HG03575 (cell line): ENCODE results near the gene WWC1.
"Not testable (repeated sequence)": the region's sequence is repeated elsewhere in the genome, so short reads cannot be mapped to it uniquely, and the experiment has no call there.

Source experiments
- ATAC-seq: cut with Tn5 transposase; IDR thresholded peaks from one replicate; pipeline ENCODE4 v1.9.1; 2021; ENCODE audit not compliant: unreplicated experiment, insufficient number of reproducible peaks, low FRiP score; ENCODE audit errors: extremely low read depth

Gene WWC1

GRCh38 chr5:168424594-168425323 is 133.3 kb downstream of the WWC1 start:
- no peak for ATAC-seq

- no peak for ATAC-seq
These were observed 134.8 kb downstream of the WWC1 start for GRCh38 chr5:168426007-168426863.

DNA sequence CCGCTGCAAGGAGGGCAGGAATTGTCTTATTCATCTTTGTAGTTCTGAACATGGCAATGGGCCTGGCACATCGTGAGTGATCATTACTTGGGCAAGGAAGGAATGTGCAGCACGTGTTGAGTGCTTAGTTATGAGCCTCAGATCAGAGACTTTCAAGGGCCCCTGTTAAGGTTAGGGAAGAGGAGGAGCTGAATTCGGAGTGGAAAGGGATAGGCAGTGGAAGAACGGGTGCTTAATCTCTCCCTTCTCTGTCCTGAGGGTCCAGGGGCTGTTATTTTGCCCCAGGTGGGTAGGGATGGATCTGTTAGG is 135.4 kb downstream of the WWC1 start:
- no peak for ATAC-seq

GRCh38 chr5:168427224-168427623 is 135.8 kb downstream of the WWC1 start:
- no peak for ATAC-seq

DNA sequence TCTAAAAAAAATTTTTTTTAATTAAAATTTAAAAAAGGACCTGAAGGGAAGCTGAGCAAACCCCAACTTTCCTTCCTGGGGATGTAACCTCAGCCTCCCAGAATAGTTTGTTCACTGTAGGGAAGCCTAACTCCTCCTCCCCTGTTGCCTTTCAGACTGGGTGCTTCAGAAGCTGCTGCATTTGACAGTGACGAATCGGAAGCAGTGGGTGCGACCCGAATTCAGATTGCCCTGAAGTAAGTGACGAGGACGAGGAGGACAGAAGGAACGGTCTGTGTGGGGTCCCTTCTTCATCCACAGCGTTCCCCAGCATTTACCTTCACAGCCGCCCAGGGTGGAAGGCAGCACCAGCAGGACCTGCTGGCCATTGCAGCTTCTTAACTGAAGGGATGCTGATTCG is 137.1 kb downstream of the WWC1 start:
- ATAC-seq, result no peak

- ATAC-seq, result no peak
These were observed 138.9 kb downstream of the WWC1 start for GRCh38 chr5:168430296-168430695.

DNA sequence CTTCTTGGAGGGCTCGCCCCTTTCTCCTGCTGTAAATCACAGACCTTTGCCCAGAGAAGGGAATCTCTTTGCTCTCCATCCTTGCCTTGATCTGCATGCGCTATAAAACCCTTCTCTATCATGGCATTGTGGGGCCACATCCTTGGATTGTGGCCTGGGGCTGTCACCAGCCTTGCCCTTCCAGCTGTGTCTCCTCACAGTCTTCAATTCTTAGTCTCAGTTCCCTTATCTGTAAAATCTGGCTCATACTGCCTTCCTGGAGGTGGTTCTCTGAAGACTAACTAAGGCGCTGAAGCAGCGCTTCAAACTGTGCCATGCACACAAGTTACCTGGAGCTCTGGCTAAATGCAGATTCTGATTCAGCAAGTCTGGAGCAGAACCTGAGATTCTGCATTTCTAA is 141.5 kb downstream of the WWC1 start:
- ATAC-seq, result no peak

DNA sequence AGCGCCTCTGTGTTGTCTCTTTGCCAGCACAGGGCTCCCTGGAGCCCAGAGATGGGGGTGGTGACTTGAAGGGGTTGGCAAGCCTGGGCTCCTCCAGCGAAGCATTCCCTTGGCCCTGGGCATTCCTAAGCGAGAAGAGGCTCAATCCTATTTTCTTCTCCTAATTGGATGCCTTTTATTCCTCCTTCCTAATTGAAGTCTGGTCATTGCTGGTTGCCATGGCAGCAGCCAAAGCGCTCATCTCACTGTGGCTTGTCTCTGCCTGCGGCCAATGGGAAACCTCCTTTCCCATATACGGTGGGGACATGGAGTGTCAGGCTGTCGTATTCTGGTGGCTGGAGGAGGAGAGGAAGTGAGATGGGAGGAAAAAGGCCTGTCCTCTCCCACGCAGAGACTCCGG is 142.6 kb downstream of the WWC1 start:
- ATAC-seq, result no peak

DNA sequence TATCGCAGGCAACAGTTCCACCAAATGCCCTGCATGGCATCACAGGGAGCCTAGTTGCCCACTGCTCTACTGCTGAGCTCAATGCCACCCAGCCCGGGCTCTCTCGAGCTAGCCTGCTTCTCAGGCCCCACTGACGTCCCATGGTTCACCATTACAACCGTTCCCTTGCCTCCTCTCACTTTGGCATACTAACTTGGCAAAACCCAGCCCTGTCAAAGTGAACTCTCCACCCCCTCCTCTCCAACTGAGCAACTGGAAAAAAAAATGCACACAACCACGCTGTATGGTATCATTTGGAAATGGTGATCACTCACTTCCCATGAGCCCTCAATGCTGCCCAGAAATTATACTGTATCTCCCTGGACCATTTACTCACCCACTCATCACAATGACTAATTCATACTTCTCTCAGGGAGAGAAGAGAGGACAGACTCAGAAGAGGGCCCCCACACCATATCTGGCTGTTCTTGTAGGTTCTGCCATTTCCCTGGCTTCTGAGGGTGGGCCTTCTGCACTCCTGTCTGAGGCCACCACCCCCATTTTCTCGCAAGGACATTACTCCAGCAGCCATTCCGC is 143.4 kb downstream of the WWC1 start:
- no peak for ATAC-seq

- not testable (repeated sequence) for ATAC-seq
These were observed 143.9 kb downstream of the WWC1 start for GRCh38 chr5:168435340-168435739.

DNA sequence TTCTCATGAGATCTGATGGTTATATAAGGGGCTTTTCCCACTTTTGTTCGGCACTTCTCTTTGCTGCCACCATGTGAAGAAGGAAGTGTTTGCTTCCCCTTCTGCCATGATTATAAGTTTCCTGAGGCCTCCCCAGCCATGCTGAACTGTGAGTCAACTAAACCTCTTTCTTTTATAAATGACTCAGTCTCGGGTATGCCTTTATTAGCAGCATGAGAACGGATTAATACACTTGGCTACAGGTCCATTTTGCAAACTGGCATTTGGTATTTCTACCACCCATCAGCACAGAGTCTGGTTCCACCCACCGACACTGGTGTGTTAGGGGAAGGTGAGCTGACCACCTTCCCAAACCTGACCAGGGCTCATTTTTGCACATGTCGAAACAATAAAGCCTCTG is 146.9 kb downstream of the WWC1 start:
- no peak for ATAC-seq

- no peak for ATAC-seq
These were observed 152.1 kb downstream of the WWC1 start for GRCh38 chr5:168443533-168443932.

DNA sequence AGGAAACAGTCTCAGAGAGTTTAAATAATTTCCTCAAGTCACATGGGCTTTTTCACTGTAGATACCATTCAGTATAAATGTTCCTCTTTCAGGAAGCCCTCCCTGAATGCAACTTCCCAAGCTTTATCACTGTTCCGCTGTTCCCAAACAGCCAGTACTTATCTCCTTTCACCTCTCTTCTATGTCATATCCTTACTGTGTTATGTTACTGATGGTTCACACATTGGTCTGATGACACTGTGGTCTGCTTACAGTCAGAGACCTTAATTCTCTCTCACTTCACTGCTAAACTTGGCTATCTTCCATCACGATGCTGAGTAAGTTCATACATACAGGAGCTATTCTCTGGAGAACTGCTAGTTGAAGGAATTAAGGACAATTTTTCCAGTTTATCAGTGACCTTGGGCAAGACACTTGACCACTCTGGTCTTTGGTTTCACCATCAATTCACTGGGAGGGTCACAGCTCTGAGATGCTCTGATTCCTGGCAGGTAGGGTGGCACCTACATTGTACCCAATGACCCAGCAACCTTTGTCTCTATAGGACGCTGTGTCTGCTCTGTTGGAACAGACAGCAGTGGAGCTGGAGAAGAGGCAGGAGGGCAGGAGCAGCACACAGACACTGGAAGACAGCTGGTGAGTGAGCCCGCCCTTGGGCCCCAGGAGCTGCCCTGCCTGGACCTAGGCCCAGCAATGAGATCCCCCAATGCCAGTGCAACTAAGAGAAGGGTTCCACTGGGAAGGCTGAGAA is 152.7 kb downstream of the WWC1 start:
- no peak for ATAC-seq

DNA sequence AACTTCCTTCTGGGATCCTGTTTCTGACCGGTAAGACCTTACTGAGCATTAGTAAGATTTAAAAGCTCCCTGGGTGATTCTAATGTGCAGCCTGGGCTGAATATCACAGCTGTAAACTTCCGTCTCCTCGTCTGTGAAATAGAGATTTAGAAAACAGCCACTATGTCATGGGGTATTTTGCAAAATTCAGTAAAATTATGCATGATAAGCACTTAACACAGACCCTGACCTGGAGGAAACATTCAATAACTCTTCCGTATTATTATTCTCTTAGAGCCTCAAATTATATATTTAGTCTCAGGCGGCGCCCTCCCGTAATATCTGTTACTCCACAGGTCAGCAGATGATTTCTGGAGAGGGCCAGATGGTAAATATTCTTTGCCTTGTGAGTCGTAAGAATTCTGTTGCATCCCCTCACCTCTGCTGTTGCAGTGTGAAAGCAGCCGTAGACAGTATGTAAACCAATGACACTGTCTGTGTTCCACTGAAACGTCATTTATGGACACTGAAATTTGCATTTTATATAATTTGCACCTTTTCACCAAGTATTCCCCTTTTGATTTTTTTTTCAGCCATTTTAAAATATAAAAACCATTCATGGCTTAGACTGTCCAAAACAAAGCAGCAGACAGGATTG is 155.7 kb downstream of the WWC1 start:
- no peak for ATAC-seq

- ATAC-seq, result no peak
These were observed 156.4 kb downstream of the WWC1 start for GRCh38 chr5:168447808-168448207.

DNA sequence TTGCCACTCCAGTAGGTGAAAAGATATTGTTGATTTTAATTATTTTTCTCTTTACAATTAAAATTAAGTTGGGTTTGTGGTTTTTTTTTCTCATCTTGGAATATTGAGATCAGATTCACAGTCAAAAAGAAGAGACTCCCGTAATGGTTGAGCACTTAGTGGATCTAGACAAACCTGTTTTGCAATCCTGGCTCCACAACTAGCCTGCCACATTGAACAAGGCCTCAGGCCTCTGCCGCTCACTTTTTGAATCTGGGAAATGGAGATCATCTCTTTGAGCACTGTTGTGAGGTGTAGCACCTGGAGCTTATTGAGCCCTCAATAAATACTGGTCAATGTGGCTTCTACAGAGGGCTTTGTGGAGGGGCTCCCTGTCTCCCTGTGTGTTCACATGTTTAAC is 157.7 kb downstream of the WWC1 start:
- ATAC-seq, result no peak

DNA sequence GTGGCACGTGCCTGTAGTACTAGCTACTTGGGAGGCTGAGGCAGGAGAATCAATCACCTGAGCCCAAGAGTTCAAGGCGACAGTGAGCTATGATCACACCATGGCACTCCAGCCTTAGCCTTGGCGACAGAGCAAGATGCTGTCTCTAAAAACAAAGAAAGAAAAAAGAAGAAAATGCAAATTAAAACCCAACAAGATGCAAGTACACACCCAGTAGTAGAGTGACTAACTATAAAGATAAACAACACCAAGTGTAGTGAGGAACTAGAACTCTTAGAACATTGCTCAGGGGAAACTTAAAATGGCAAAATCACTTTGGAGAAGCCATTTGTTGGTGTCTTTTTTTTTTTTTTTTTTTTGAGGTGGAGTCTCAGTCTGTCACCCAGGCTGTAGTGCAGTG is 160.1 kb downstream of the WWC1 start:
- ATAC-seq, result no peak

GRCh38 chr5:168455201-168455600 is 163.8 kb downstream of the WWC1 start:
- no peak for ATAC-seq

- no peak for ATAC-seq
These were observed 166.1 kb downstream of the WWC1 start for GRCh38 chr5:168457542-168457941.
